Right atrium auricular region (tissue), 2 donors: ENCODE results near the gene MRPS7. TPM values are rescaled to one million over a fixed set of nuclear protein-coding genes. Genes with fewer than 3 reads are reported as not detected.
"Not testable (repeated sequence)": the region's sequence is repeated elsewhere in the genome, so short reads cannot be mapped to it uniquely, and the experiment has no call there.

Experiments
- DNase-seq: peaks from one replicate; pipeline ENCODE4 v3.0.0-alpha.2; 2019; ENCODE audit warnings: low spot score
- H3K27ac ChIP-seq, 2 donors: fragments of 200-600 bp; sonication (generic); 1 replicate in 1 of 2; 2 replicates in 1 of 2; pipeline ENCODE4 v1.5.1; 2016 to 2019
- H3K27me3 ChIP-seq, 2 donors: fragments of 200-600 bp; sonication (generic); one replicate each; pipeline versions ENCODE4 v1.5.1 to v1.6.0; 2017 to 2019
- H3K36me3 ChIP-seq: fragments of 200-600 bp; sonication (generic); one replicate; pipeline ENCODE4 v1.5.1; 2016
- H3K4me1 ChIP-seq, 2 donors: fragments of 200-600 bp; sonication (generic); one replicate each; pipeline versions ENCODE4 v1.5.1 to v1.6.0; 2017 to 2019
- H3K4me3 ChIP-seq, 2 donors: fragments of 200-600 bp; sonication (generic); 1 replicate in 1 of 2; 2 replicates in 1 of 2; pipeline ENCODE4 v1.5.1; 2017 to 2019; ENCODE audit warnings: mild to moderate bottlenecking in 1 of 2, moderate library complexity in 1 of 2
- H3K9me3 ChIP-seq, 2 donors: fragments of 200-600 bp; sonication (generic); one replicate each; pipeline ENCODE4 v1.5.1; 2019
- CTCF ChIP-seq, 2 donors: fragments of 200-600 bp; sonication (generic); IDR thresholded peaks; one replicate each; pipeline ENCODE4 v1.5.1; 2019; ENCODE audit warnings: antibody characterized with exemption in 2 of 2
- total RNA-seq, 2 donors: library from RNA; depleted of rRNA; stranded (reverse); fragments of >200 nt; gene quantifications; one replicate each; pipeline ENCODE4 v1.1.0, GENCODE V29; 2016

MRPS7 gene
- total RNA-seq, 2 donors from 2014 or later, result 66.7 to 74.1 TPM

GRCh38 chr17:75288359-75288758, 26.7 kb downstream of the MRPS7 start:
- H3K27ac ChIP-seq, result peak overlapping the region; percentile 89 to 92
- H3K36me3 ChIP-seq, result peaks cover 14% of the 10 kb centered on the region
- H3K4me1 ChIP-seq, result peaks cover 0 to 7% of the 10 kb centered on the region in 2 donors
- no peak for TF ChIP-seq CTCF (IDR thresholded peaks at IDR 0.05)
- peak overlapping the region; percentile 48 to 85 for H3K4me3 ChIP-seq
- no peak for DNase-seq
- no peaks in the 10 kb centered on the region for H3K27me3 ChIP-seq
- H3K9me3 ChIP-seq, result no peaks in the 10 kb centered on the region

GRCh38 chr17:75288770-75289114, 27.1 kb downstream of the MRPS7 start:
- Histone ChIP-seq H3K9me3 (no peaks in the 10 kb centered on the region), H3K27me3 (no peaks in the 10 kb centered on the region), H3K36me3 (peaks cover 14% of the 10 kb centered on the region), H3K27ac (peak overlapping the region; percentile 89 to 92), H3K4me3 (peak overlapping the region; percentile 48 to 85), H3K4me1 (peaks cover 0 to 7% of the 10 kb centered on the region in 2 donors)
- no peak for DNase-seq
- no peak for TF ChIP-seq CTCF (IDR thresholded peaks at IDR 0.05)

GRCh38 chr17:75289115-75289831, 27.6 kb downstream of the MRPS7 start, which contains the start of gene SLC25A19:
TSS of gene SLC25A19 (minus strand) at chr17:75289433. CDS start at chr17:75286764, 2,669 bp downstream.
- H3K27me3 ChIP-seq, result no peaks in the 10 kb centered on the region
- TF ChIP-seq CTCF (IDR thresholded peaks at IDR 0.05), result no peak
- no peaks in the 10 kb centered on the region for H3K9me3 ChIP-seq
- peak; percentile 99 for DNase-seq
- peak within 1 kb of the TSS; percentile 89 to 92 for H3K27ac ChIP-seq
- H3K4me3 ChIP-seq, result peak within 1 kb of the TSS; percentile 48 to 85
- H3K4me1 ChIP-seq, result peaks cover 0 to 7% of the 10 kb centered on the region in 2 donors
- peaks cover 14% of the 10 kb centered on the region for H3K36me3 ChIP-seq

GRCh38 chr17:75289832-75290337, 28.2 kb downstream of the MRPS7 start:
- TF ChIP-seq CTCF (IDR thresholded peaks at IDR 0.05), result no peak
- peaks cover 14% of the 10 kb centered on the region for H3K36me3 ChIP-seq
- H3K4me3 ChIP-seq, result peak overlapping the region; percentile 48 to 85
- peak overlapping the region; percentile 89 to 92 for H3K27ac ChIP-seq
- peak; percentile 80 for DNase-seq
- peaks cover 0 to 7% of the 10 kb centered on the region in 2 donors for H3K4me1 ChIP-seq
- H3K27me3 ChIP-seq, result no peaks in the 10 kb centered on the region
- H3K9me3 ChIP-seq, result no peaks in the 10 kb centered on the region

- H3K4me1 ChIP-seq, DNase-seq, H3K27me3 ChIP-seq, H3K4me3 ChIP-seq, H3K36me3 ChIP-seq, H3K9me3 ChIP-seq: not testable (repeated sequence)
- peak overlapping the region in 1 of 2 donors; percentile 22 for H3K27ac ChIP-seq
Measured at GRCh38 chr17:75292810-75293448, 31.2 kb downstream of the MRPS7 start.
